C4-2B (cell line): Measurements from ENCODE around the gene SLC2A2.
"Not testable (repeated sequence)": the region's sequence is repeated elsewhere in the genome, so short reads cannot be mapped to it uniquely, and the experiment has no call there.

Experiments used
- H3K27ac ChIP-seq: fragments of 450-650 bp; 2 replicates; pipeline ENCODE4 v1.5.1; 2017
- CTCF ChIP-seq: fragments of 450-650 bp; conservative IDR thresholded peaks from 2 replicates; pipeline ENCODE4 v1.5.1; 2017; ENCODE audit warnings: mild to moderate bottlenecking
- ZFX ChIP-seq: fragments of 450-650 bp; IDR thresholded peaks from 2 replicates; pipeline ENCODE4 v1.6.1; 2017

SLC2A2 gene

GRCh38 chr3:170980399-170980798 lies 46.1 kb downstream of the SLC2A2 start:
- peak; percentile 27 for TF ChIP-seq CTCF
- no peak for TF ChIP-seq ZFX
- no peak overlapping the region for H3K27ac ChIP-seq

GRCh38 chr3:170977949-170978745 lies 48.4 kb downstream of the SLC2A2 start:
- no peak overlapping the region for H3K27ac ChIP-seq
- TF ChIP-seq CTCF: no peak
- no peak for TF ChIP-seq ZFX

- TF ChIP-seq ZFX (no peak), CTCF (no peak)
- no peak overlapping the region for H3K27ac ChIP-seq
Observed at GRCh38 chr3:170976190-170976519, 50.4 kb downstream of the SLC2A2 start.

GRCh38 chr3:170975283-170976189 lies 51.0 kb downstream of the SLC2A2 start:
- TF ChIP-seq CTCF (no peak), ZFX (no peak)
- no peak overlapping the region for H3K27ac ChIP-seq

- H3K27ac ChIP-seq: no peak overlapping the region
- no peak for TF ChIP-seq ZFX
- no peak for TF ChIP-seq CTCF
Observed at GRCh38 chr3:170974872-170975271, 51.6 kb downstream of the SLC2A2 start.

- H3K27ac ChIP-seq: not testable (repeated sequence)
Observed at GRCh38 chr3:170972917-170973316, 53.6 kb downstream of the SLC2A2 start.

- TF ChIP-seq ZFX: no peak
- no peak overlapping the region for H3K27ac ChIP-seq
Observed at GRCh38 chr3:170967126-170967525, 59.4 kb downstream of the SLC2A2 start.

- no peak overlapping the region for H3K27ac ChIP-seq
- TF ChIP-seq ZFX (no peak), CTCF (no peak)
Observed at GRCh38 chr3:170966495-170966894, 60.0 kb downstream of the SLC2A2 start.
